ENCODE measurements around the gene MRTFB. TPM values are rescaled to one million over a fixed set of nuclear protein-coding genes. Genes with fewer than 3 reads are reported as not detected.

The MRTFB gene
- total and polyA plus RNA-seq, 4 donors: 6.2 to 108 (median 34.3) TPM

DNA sequence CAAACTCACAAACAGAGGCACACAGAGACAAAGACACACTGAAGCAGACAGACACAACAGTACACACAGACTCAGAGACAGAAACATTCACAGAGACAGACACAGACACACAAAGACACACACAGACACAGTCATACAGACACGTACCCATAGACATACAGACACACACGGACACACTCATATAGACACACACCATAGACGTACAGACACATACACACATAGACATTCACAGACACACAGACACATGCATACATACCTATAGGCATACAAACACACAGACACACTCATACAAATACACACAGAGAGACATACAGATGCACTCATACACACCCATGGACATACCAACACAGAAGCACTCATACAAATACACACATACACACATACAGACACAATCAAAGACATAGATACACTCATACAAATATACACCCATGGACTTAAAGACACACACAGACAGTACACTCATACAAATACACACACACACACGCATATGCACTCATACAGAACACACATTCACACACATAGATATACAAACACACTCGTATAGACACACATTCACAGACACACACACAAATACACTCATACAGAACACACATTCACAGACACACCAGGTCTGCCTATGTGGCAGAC, 19.9 kb upstream of the MRTFB start:
- DNase-seq: no peak
- ATAC-seq (ENCODE audit: low FRiP score): no peak
- 95% methylated on average over 5 of the region's 5 CpGs for WGBS, 2 donors
- H3K36me3 ChIP-seq (ENCODE audit: control insufficient read depth in 1 of 2, insufficient read depth in 2 of 2, low read length in 1 of 2): no peaks in the 10 kb centered on the region
- H3K9me3 ChIP-seq (ENCODE audit: control insufficient read depth, low read length): no peaks in the 10 kb centered on the region
- no peak overlapping the region for H3K4me3 ChIP-seq (ENCODE audit: low read length in 2 of 2)
- intact Hi-C loops (cut with DNase I): no loop called here
- no peaks in the 10 kb centered on the region for H3K27me3 ChIP-seq (ENCODE audit: control insufficient read depth in 1 of 2, insufficient read depth in 2 of 2, low read length in 1 of 2)
- H3K4me1 ChIP-seq (ENCODE audit: control insufficient read depth in 1 of 2, insufficient read depth in 2 of 2, low read length in 2 of 2): no peaks in the 10 kb centered on the region
- no peak overlapping the region for H3K27ac ChIP-seq (ENCODE audit: low read depth in 1 of 2, low read length in 2 of 2)

DNA sequence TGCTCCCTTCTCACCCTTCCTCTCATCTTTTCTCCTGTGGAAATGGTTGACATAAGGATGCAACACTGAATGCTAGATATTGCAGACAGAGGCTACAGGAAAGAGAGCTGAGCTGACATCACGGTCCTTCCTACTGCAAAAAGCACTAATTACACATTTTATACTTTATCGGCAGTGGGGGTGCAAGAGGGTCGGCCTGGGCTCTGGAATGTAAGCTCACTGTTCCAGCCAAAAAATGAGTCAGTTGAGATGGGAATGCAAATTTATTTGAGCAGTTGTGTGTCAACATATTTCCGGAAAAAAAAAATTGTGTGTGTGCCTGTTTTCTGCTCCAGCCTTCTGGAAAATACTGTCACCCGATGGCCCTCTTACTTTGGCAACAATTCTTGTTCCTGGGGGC, 14.1 kb upstream of the MRTFB start:
- H3K4me1 ChIP-seq (ENCODE audit: control insufficient read depth in 1 of 2, insufficient read depth in 2 of 2, low read length in 2 of 2): no peaks in the 10 kb centered on the region
- H3K9me3 ChIP-seq (ENCODE audit: control insufficient read depth, low read length): no peaks in the 10 kb centered on the region
- H3K4me3 ChIP-seq (ENCODE audit: low read length in 2 of 2): no peak overlapping the region
- H3K27ac ChIP-seq (ENCODE audit: low read depth in 1 of 2, low read length in 2 of 2): peak overlapping the region; percentile 25 to 28
- no peaks in the 10 kb centered on the region for H3K36me3 ChIP-seq (ENCODE audit: control insufficient read depth in 1 of 2, insufficient read depth in 2 of 2, low read length in 1 of 2)
- WGBS, 2 donors: 16 to 22% methylated on average over 5 of the region's 5 CpGs
- H3K27me3 ChIP-seq (ENCODE audit: control insufficient read depth in 1 of 2, insufficient read depth in 2 of 2, low read length in 1 of 2): no peaks in the 10 kb centered on the region
- ATAC-seq (ENCODE audit: low FRiP score): peak; percentile 21
- intact Hi-C loops (cut with DNase I): no loop called here
- no peak for DNase-seq

DNA sequence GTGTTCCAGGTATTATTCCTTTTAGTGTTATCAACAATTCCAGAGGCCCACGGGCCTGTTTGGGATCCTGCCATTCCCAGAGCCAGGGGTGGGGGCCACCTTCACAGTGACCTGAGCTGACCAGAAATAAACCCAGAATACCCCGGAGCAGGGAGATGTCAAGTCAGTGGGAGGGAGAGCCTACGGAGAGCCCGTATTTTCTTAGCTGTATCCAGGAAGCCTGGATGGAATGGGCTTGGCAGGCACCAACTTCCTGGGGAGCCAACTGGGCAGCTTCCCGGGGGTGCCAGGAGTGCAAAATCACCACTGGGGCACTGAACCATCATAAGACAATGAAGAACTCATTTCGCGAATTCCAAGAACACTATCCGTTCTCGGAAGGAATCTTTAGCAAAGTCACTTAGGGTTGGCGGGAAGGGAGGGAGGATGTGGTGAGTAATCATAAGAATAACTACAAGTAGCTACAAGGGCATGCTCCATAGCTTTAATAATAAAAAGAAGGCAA, 13.2 kb upstream of the MRTFB start:
- peak overlapping the region; percentile 15 to 28 for H3K27ac ChIP-seq (ENCODE audit: low read depth in 1 of 2, low read length in 2 of 2)
- 7 to 8% methylated on average over 10 of the region's 10 CpGs for WGBS, 2 donors
- peak; percentile 81 for ATAC-seq (ENCODE audit: low FRiP score)

DNA sequence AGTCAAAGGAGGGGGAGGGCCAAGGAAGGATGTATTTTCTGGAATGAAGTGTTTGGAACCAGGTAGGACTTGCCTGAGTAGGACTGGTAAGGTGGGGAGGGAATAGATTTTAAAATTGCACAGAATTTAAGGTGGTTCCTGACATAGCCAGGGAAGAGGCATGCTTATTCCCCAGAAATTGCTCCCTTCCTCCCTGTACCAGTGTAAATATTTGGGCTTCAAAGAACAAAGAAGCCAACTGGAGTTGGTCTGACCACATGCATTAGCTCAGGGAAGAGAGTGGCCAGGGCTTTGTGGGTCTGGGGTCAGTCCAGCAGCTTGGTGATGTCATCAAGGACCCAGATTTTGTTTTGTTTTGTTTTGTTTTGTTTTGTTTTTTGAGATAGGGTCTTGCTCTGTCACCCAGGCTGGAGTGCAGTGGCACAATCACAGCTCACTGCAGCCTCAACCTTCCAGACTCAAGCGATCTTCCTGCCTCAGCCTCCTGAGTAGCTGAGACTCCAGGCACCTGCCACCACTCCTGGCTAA, 9.3 kb upstream of the MRTFB start:
- intact Hi-C loops (cut with DNase I): no loop called here
- ATAC-seq (ENCODE audit: low FRiP score) (no peak), DNase-seq (no peak)
- Histone ChIP-seq H3K36me3 (ENCODE audit: control insufficient read depth in 1 of 2, insufficient read depth in 2 of 2, low read length in 1 of 2) (no peaks in the 10 kb centered on the region), H3K27ac (ENCODE audit: low read depth in 1 of 2, low read length in 2 of 2) (no peak overlapping the region), H3K27me3 (ENCODE audit: control insufficient read depth in 1 of 2, insufficient read depth in 2 of 2, low read length in 1 of 2) (no peaks in the 10 kb centered on the region), H3K9me3 (ENCODE audit: control insufficient read depth, low read length) (no peaks in the 10 kb centered on the region), H3K4me3 (ENCODE audit: low read length in 2 of 2) (no peak overlapping the region), H3K4me1 (ENCODE audit: control insufficient read depth in 1 of 2, insufficient read depth in 2 of 2, low read length in 2 of 2) (no peaks in the 10 kb centered on the region)
- WGBS, 2 donors: 100% methylated on average over 1 of the region's 1 CpG

More for the DNA sequence above, 13.2 kb upstream of the MRTFB start:
- no peaks in the 10 kb centered on the region for H3K36me3 ChIP-seq (ENCODE audit: control insufficient read depth in 1 of 2, insufficient read depth in 2 of 2, low read length in 1 of 2)
- H3K4me3 ChIP-seq (ENCODE audit: low read length in 2 of 2): peak overlapping the region in 1 of 2 donors; percentile 21
- intact Hi-C loops (cut with DNase I): no loop called here
- no peaks in the 10 kb centered on the region for H3K27me3 ChIP-seq (ENCODE audit: control insufficient read depth in 1 of 2, insufficient read depth in 2 of 2, low read length in 1 of 2)
- H3K4me1 ChIP-seq (ENCODE audit: control insufficient read depth in 1 of 2, insufficient read depth in 2 of 2, low read length in 2 of 2): no peaks in the 10 kb centered on the region
- peak in 1 of 2 donors; percentile 76 for DNase-seq
- H3K9me3 ChIP-seq (ENCODE audit: control insufficient read depth, low read length): no peaks in the 10 kb centered on the region

DNA sequence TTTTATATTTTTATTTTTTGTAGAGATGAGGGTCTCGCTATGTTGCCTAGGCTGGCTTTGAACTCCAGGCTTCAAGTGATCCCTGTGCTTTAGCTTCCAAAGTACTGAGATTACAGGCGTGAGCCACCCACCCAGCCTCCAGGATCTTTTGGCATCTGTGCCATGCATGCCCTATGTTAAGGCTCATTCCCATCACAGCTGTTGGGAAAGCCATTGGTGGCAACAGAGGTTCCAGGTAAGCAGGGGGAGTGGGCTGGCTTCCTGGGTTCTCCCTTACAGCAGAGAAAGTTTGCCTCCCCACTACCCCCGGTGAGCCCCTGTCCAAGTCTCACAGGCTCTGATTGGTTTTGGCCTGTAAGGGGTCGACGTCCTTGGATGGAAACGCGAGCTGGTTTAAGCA, 8.9 kb upstream of the MRTFB start:
- no peak for DNase-seq
- WGBS, 2 donors: 88 to 89% methylated on average over 7 of the region's 7 CpGs
- H3K4me3 ChIP-seq (ENCODE audit: low read length in 2 of 2): no peak overlapping the region
- intact Hi-C loops (cut with DNase I): no loop called here
- no peaks in the 10 kb centered on the region for H3K36me3 ChIP-seq (ENCODE audit: control insufficient read depth in 1 of 2, insufficient read depth in 2 of 2, low read length in 1 of 2)
- no peak for ATAC-seq (ENCODE audit: low FRiP score)
- H3K27ac ChIP-seq (ENCODE audit: low read depth in 1 of 2, low read length in 2 of 2): no peak overlapping the region
- H3K4me1 ChIP-seq (ENCODE audit: control insufficient read depth in 1 of 2, insufficient read depth in 2 of 2, low read length in 2 of 2): no peaks in the 10 kb centered on the region
- no peaks in the 10 kb centered on the region for H3K9me3 ChIP-seq (ENCODE audit: control insufficient read depth, low read length)
- no peaks in the 10 kb centered on the region for H3K27me3 ChIP-seq (ENCODE audit: control insufficient read depth in 1 of 2, insufficient read depth in 2 of 2, low read length in 1 of 2)

DNA sequence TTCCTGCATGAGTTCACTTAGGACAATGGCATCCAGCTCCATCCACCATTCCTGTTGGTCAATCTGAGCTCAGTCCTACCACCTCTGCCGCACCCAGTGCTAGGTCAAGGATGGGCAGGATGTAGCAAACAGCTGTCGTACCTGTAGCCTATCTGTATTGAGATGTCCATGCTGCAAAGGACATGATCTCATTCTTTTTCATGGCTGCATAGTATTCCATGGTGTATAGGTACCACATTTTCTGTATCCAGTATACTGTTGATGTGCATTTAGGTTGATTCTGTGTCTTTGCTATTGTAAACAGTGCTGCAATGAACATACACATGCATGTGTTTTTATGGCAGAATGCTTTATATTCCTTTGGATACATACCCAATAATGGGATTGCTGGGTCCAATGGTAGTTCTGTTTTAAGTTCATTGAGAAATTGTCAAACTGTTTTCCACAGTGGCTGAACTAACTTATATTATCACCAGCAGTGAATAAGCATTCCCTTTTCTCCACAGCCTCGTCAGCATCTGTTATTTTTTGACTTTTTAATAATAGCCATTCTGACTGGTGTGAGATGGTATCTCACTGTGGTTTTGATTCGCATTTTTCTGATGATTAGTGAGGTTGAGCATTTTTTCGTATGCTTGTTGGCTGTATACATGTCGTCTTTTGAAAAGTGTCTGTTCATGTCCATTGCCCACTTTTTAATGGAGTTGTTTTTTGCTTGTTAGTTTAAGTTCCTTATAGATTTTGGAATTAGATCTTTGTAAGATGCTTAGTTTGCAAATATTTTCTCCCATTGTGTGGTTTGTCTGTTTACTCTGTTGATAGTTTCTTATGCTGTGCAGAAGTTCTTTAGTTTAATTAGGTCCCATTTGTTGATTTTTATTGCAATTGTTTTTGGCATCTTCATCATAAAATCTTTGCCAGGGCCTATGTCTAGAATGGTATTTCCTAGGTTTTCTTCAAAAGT, 7.2 kb upstream of the MRTFB start:
- DNase-seq (no peak), ATAC-seq (ENCODE audit: low FRiP score) (no peak)
- H3K36me3 ChIP-seq (ENCODE audit: control insufficient read depth in 1 of 2, insufficient read depth in 2 of 2, low read length in 1 of 2): no peaks in the 10 kb centered on the region
- 85 to 88% methylated on average over 6 of the region's 6 CpGs for WGBS, 2 donors
- intact Hi-C loops (cut with DNase I): no loop called here
- H3K4me3 ChIP-seq (ENCODE audit: low read length in 2 of 2): no peak overlapping the region
- no peaks in the 10 kb centered on the region for H3K27me3 ChIP-seq (ENCODE audit: control insufficient read depth in 1 of 2, insufficient read depth in 2 of 2, low read length in 1 of 2)
- H3K27ac ChIP-seq (ENCODE audit: low read depth in 1 of 2, low read length in 2 of 2): no peak overlapping the region
- H3K4me1 ChIP-seq (ENCODE audit: control insufficient read depth in 1 of 2, insufficient read depth in 2 of 2, low read length in 2 of 2): no peaks in the 10 kb centered on the region
- no peaks in the 10 kb centered on the region for H3K9me3 ChIP-seq (ENCODE audit: control insufficient read depth, low read length)

DNA sequence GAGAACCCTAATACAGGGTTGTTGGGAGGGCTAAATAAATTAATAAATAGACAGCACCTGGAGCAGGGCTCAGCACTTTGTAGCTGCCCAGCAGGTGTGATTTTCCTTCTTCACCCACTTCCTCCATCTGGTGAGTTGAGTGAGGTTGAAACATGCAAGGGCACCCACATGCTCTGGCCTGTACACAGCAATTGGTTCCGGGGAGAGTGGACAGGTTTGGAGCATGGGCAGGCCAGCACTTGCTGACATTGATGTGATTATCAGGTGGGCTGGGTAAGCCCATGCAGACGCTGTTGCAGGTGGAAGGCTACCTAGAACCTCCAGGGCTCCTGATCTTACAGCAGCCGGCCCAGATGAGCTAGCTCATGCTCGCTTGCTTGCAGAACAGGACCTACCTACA, 1.3 kb upstream of the MRTFB start:
- H3K4me1 ChIP-seq (ENCODE audit: control insufficient read depth in 1 of 2, insufficient read depth in 2 of 2, low read length in 2 of 2): no peaks in the 10 kb centered on the region
- no peak overlapping the region for H3K4me3 ChIP-seq (ENCODE audit: low read length in 2 of 2)
- no peaks in the 10 kb centered on the region for H3K36me3 ChIP-seq (ENCODE audit: control insufficient read depth in 1 of 2, insufficient read depth in 2 of 2, low read length in 1 of 2)
- no peaks in the 10 kb centered on the region for H3K9me3 ChIP-seq (ENCODE audit: control insufficient read depth, low read length)
- intact Hi-C loops (cut with DNase I): loop anchor here in 1 of 2 donors (10.0 kb wide), 1 partner anchor 115 kb away; no protein-coding TSS in a partner anchor
- ATAC-seq (ENCODE audit: low FRiP score) (no peak), DNase-seq (no peak)
- 89 to 93% methylated on average over 4 of the region's 4 CpGs for WGBS, 2 donors
- H3K27me3 ChIP-seq (ENCODE audit: control insufficient read depth in 1 of 2, insufficient read depth in 2 of 2, low read length in 1 of 2): no peaks in the 10 kb centered on the region
- no peak overlapping the region for H3K27ac ChIP-seq (ENCODE audit: low read depth in 1 of 2, low read length in 2 of 2)

DNA sequence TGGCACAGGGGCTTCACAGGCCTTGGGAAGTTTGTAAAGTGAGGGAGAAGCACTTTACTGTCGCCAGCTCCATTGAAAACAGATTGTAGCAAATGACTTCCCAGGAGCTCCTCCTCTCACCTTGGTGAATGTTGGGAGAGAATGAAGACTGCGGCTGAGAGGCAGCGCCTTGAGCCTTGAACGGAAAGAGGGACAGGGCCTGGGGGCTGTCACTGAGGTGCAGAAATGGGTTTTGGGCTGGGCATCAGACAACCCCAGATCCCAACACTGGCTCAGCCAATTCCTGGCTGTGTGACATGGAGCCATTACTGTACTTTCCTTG, 603 bp upstream of the MRTFB start:
- Histone ChIP-seq H3K4me1 (ENCODE audit: control insufficient read depth in 1 of 2, insufficient read depth in 2 of 2, low read length in 2 of 2) (no peaks in the 10 kb centered on the region), H3K36me3 (ENCODE audit: control insufficient read depth in 1 of 2, insufficient read depth in 2 of 2, low read length in 1 of 2) (no peaks in the 10 kb centered on the region), H3K9me3 (ENCODE audit: control insufficient read depth, low read length) (no peaks in the 10 kb centered on the region), H3K27me3 (ENCODE audit: control insufficient read depth in 1 of 2, insufficient read depth in 2 of 2, low read length in 1 of 2) (no peaks in the 10 kb centered on the region), H3K4me3 (ENCODE audit: low read length in 2 of 2) (no peak overlapping the region), H3K27ac (ENCODE audit: low read depth in 1 of 2, low read length in 2 of 2) (no peak overlapping the region)
- intact Hi-C loops (cut with DNase I): loop anchor here in 1 of 2 donors (10.0 kb wide), 1 partner anchor 114 kb away; no protein-coding TSS in a partner anchor
- ATAC-seq (ENCODE audit: low FRiP score) (no peak), DNase-seq (no peak)
- 86% methylated on average over 4 of the region's 4 CpGs for WGBS, 2 donors

Measured in aorta (tissue), 5 donors.